ENCODE measurements around the gene PACSIN1. TPM values are rescaled to one million over a fixed set of nuclear protein-coding genes. Genes with fewer than 3 reads are reported as not detected.

The PACSIN1 gene
- total and polyA plus RNA-seq, 7 donors, result 0.36 to 1.9 (median 0.68) TPM; not detected in 2

- TF ChIP-seq POLR2A (IDR thresholded peaks at IDR 0.05), result no peak
- no peak for TF ChIP-seq CTCF (IDR thresholded peaks at IDR 0.05)
- no peak for TF ChIP-seq EP300 (IDR thresholded peaks at IDR 0.05)
- no peak for TF ChIP-seq POLR2AphosphoS5 (IDR thresholded peaks at IDR 0.05)
- Histone ChIP-seq H3K4me3 (no peak overlapping the region), H3K9me3 (no peaks in the 10 kb centered on the region), H3K36me3 (no peaks in the 10 kb centered on the region), H3K27ac (no peak overlapping the region), H3K4me1 (no peaks in the 10 kb centered on the region), H3K27me3 (peaks cover 0 to 49% (median 22%) of the 10 kb centered on the region in 3 donors)
- intact Hi-C loops (cut with DNase I), result no loop called here
- 51 to 79% methylated on average over 5 of the region's 5 CpGs for WGBS, 2 donors
- DNase-seq, result no peak
Observed at GRCh38 chr6:34569361-34569973, 103.6 kb downstream of the PACSIN1 start.

- intact Hi-C loops (cut with DNase I), result no loop called here
Observed at GRCh38 chr6:34570066-34570833, 104.4 kb downstream of the PACSIN1 start.

GRCh38 chr6:34571388-34571787 is 105.5 kb downstream of the PACSIN1 start:
- Histone ChIP-seq H3K9me3 (no peaks in the 10 kb centered on the region), H3K4me3 (no peak overlapping the region), H3K4me1 (no peaks in the 10 kb centered on the region), H3K27ac (no peak overlapping the region), H3K27me3 (peaks cover 0 to 49% (median 22%) of the 10 kb centered on the region in 3 donors), H3K36me3 (no peaks in the 10 kb centered on the region)
- no peak for DNase-seq
- 86 to 90% methylated on average over 9 of the region's 9 CpGs for WGBS, 2 donors
- intact Hi-C loops (cut with DNase I), result no loop called here
- TF ChIP-seq POLR2AphosphoS5 (IDR thresholded peaks at IDR 0.05), result no peak

More at GRCh38 chr6:34570066-34570833, 104.4 kb downstream of the PACSIN1 start:
- no peak for DNase-seq
- H3K27ac ChIP-seq, result no peak overlapping the region
- TF ChIP-seq POLR2A (IDR thresholded peaks at IDR 0.05), result no peak
- no peaks in the 10 kb centered on the region for H3K36me3 ChIP-seq
- no peaks in the 10 kb centered on the region for H3K4me1 ChIP-seq
- WGBS, 2 donors, result 25 to 67% methylated on average over 21 of the region's 21 CpGs
- H3K4me3 ChIP-seq, result no peak overlapping the region
- H3K9me3 ChIP-seq, result no peaks in the 10 kb centered on the region
- peaks cover 0 to 49% (median 22%) of the 10 kb centered on the region in 3 donors for H3K27me3 ChIP-seq

GRCh38 chr6:34572021-34572420 is 106.1 kb downstream of the PACSIN1 start:
- Histone ChIP-seq H3K4me3 (no peak overlapping the region), H3K27me3 (peaks cover 0 to 43% (median 22%) of the 10 kb centered on the region in 3 donors), H3K4me1 (no peaks in the 10 kb centered on the region), H3K9me3 (no peaks in the 10 kb centered on the region), H3K36me3 (no peaks in the 10 kb centered on the region), H3K27ac (no peak overlapping the region)
- no peak for TF ChIP-seq POLR2A (IDR thresholded peaks at IDR 0.05)
- no peak for TF ChIP-seq CTCF (IDR thresholded peaks at IDR 0.05)
- no peak for TF ChIP-seq EP300 (IDR thresholded peaks at IDR 0.05)
- no peak for TF ChIP-seq POLR2AphosphoS5 (IDR thresholded peaks at IDR 0.05)
- 84 to 87% methylated on average over 16 of the region's 16 CpGs for WGBS, 2 donors
- intact Hi-C loops (cut with DNase I), result no loop called here
- no peak for DNase-seq

- Histone ChIP-seq H3K4me1 (no peaks in the 10 kb centered on the region), H3K27me3 (peaks cover 0 to 37% (median 22%) of the 10 kb centered on the region in 3 donors), H3K27ac (no peak overlapping the region), H3K4me3 (no peak overlapping the region), H3K36me3 (no peaks in the 10 kb centered on the region), H3K9me3 (no peaks in the 10 kb centered on the region)
- intact Hi-C loops (cut with DNase I), result no loop called here
- WGBS, 2 donors, result 92 to 96% methylated on average over 6 of the region's 6 CpGs
- TF ChIP-seq CTCF (IDR thresholded peaks at IDR 0.05) (no peak), EP300 (IDR thresholded peaks at IDR 0.05) (no peak), POLR2AphosphoS5 (IDR thresholded peaks at IDR 0.05) (no peak), POLR2A (IDR thresholded peaks at IDR 0.05) (no peak)
- DNase-seq, result no peak
Observed at GRCh38 chr6:34572585-34572984, 106.7 kb downstream of the PACSIN1 start.
